Osteoblast (primary cell): ENCODE measurements around the gene LRRTM4. TPM values are rescaled to one million over a fixed set of nuclear protein-coding genes. Genes with fewer than 3 reads are reported as not detected.

Experiments
- DNase-seq: peaks from one replicate; pipeline ENCODE4 v3.0.0; 2011; ENCODE audit warnings: low spot score, mixed read lengths; ENCODE audit not compliant: insufficient read length; ENCODE audit errors: missing footprints
- H2AFZ ChIP-seq: 2 replicates; pipeline ENCODE4 v1.6.0; 2011; ENCODE audit warnings: mild to moderate bottlenecking, low read length
- H3K27ac ChIP-seq: 2 replicates; pipeline ENCODE4 v1.5.1; 2011; ENCODE audit warnings: mild to moderate bottlenecking, low read depth, low read length, moderate library complexity
- H3K27me3 ChIP-seq: 2 replicates; pipeline ENCODE4 v1.6.0; 2012; ENCODE audit warnings: mild to moderate bottlenecking, control low read depth, inconsistent platforms, low read length, moderate library complexity; ENCODE audit not compliant: insufficient read depth
- H3K36me3 ChIP-seq: 2 replicates; pipeline ENCODE4 v1.5.1; 2011; ENCODE audit warnings: mild to moderate bottlenecking, low read length, control low read depth, moderate library complexity; ENCODE audit not compliant: insufficient read depth
- H3K4me1 ChIP-seq: 2 replicates; pipeline ENCODE4 v1.5.1; 2011; ENCODE audit warnings: mild to moderate bottlenecking, low read length, control low read depth, moderate library complexity; ENCODE audit not compliant: insufficient read depth
- H3K4me2 ChIP-seq: 2 replicates; pipeline ENCODE4 v1.6.0; 2011; ENCODE audit warnings: mild to moderate bottlenecking, low read length; ENCODE audit not compliant: insufficient read depth
- H3K4me3 ChIP-seq: fragments of 200-600 bp; sonication (generic); 3 replicates; pipeline ENCODE4 v1.5.1; 2012; ENCODE audit warnings: mild to moderate bottlenecking, low read length, inconsistent platforms; ENCODE audit not compliant: insufficient read depth
- H3K79me2 ChIP-seq: 2 replicates; pipeline ENCODE4 v1.6.0; 2012; ENCODE audit warnings: mild to moderate bottlenecking, low read length, control low read depth, inconsistent platforms; ENCODE audit not compliant: insufficient read depth
- H3K9me3 ChIP-seq: 2 replicates; pipeline ENCODE4 v1.5.1; 2011; ENCODE audit warnings: low read depth, low read length, control low read depth
- H4K20me1 ChIP-seq: 2 replicates; pipeline ENCODE4 v1.6.0; 2012; ENCODE audit warnings: mild to moderate bottlenecking, low read length, control low read depth; ENCODE audit not compliant: insufficient read depth
- total RNA-seq: library from RNA; depleted of rRNA; stranded (reverse); fragments of >200 nt; gene quantifications from 2 replicates; pipeline ENCODE4 v1.2.3, GENCODE V29; 2012
- TF ChIP-seq, protein P1 (sequence below): IDR thresholded peaks from 2 replicates; pipeline ENCODE4 v1.5.1; 2011; ENCODE audit warnings: mild to moderate bottlenecking, low read depth, low read length, moderate library complexity; ENCODE audit errors: extremely low read depth

Gene LRRTM4
- total RNA-seq, 1 donor: not detected

DNA sequence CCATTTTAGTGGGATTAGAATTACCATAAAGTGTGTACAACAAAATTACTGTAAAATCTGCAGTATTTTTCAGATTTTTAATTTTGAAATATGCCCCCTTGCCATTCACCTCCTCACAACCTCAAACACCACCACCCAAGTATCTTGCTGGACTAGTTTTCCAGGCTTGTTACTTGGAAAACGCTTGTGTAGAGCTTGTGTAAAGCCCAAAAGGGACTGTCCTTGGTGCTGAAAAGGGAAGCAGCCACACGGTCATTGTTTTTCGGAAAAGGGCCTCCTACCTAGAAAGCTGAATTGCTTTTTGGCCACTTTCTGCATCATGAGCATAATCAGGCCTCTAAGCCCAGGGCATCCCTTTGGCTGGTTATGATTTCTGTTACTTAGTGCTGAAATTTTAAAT lies 563.4 kb downstream of the LRRTM4 start:
- H4K20me1 ChIP-seq: no peaks in the 10 kb centered on the region
- H3K36me3 ChIP-seq: no peaks in the 10 kb centered on the region
- H3K4me1 ChIP-seq: no peaks in the 10 kb centered on the region
- no peaks in the 10 kb centered on the region for H3K9me3 ChIP-seq
- no peaks in the 10 kb centered on the region for H3K27me3 ChIP-seq
- no peak overlapping the region for H3K27ac ChIP-seq
- no peak overlapping the region for H3K4me3 ChIP-seq
- TF ChIP-seq, protein P1, sequence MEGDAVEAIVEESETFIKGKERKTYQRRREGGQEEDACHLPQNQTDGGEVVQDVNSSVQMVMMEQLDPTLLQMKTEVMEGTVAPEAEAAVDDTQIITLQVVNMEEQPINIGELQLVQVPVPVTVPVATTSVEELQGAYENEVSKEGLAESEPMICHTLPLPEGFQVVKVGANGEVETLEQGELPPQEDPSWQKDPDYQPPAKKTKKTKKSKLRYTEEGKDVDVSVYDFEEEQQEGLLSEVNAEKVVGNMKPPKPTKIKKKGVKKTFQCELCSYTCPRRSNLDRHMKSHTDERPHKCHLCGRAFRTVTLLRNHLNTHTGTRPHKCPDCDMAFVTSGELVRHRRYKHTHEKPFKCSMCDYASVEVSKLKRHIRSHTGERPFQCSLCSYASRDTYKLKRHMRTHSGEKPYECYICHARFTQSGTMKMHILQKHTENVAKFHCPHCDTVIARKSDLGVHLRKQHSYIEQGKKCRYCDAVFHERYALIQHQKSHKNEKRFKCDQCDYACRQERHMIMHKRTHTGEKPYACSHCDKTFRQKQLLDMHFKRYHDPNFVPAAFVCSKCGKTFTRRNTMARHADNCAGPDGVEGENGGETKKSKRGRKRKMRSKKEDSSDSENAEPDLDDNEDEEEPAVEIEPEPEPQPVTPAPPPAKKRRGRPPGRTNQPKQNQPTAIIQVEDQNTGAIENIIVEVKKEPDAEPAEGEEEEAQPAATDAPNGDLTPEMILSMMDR: no peak
- no peak overlapping the region for H2AFZ ChIP-seq
- DNase-seq: no peak
- H3K79me2 ChIP-seq: no peaks in the 10 kb centered on the region
- no peak overlapping the region for H3K4me2 ChIP-seq

DNA sequence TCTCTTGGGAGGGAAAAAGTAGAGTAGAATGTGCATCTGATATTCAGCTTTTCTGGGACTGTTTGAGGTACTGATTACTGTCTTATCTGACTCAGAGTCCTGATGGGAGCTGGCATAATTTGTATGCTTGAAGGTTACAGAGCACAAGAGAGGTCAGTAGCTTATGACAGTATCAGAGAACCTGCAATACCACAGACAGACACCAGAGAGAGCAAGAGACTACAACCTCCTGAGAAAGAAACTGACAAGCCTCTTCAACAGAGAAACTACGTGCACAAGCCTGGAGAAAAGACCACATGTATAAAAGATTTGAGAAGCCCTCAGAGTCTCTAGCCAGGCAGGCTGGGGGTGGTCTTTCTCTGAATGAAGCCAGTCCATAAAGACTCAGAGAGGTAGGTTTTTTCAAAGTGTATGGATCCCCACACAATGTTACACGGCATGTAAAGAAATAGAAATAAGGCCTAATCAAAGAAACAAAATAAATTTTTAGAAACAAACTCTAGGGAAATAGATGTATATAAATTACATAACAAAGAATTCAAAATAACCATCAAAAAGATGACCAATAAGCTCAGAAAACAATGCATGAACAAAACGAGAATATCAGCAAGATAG lies 568.3 kb downstream of the LRRTM4 start:
- Histone ChIP-seq H3K4me2 (no peak overlapping the region), H3K9me3 (no peaks in the 10 kb centered on the region), H4K20me1 (no peaks in the 10 kb centered on the region), H3K36me3 (no peaks in the 10 kb centered on the region), H3K4me3 (no peak overlapping the region), H2AFZ (no peak overlapping the region), H3K79me2 (no peaks in the 10 kb centered on the region), H3K27me3 (no peaks in the 10 kb centered on the region), H3K27ac (no peak overlapping the region), H3K4me1 (no peaks in the 10 kb centered on the region)
- TF ChIP-seq, protein P1: no peak
- DNase-seq: no peak

DNA sequence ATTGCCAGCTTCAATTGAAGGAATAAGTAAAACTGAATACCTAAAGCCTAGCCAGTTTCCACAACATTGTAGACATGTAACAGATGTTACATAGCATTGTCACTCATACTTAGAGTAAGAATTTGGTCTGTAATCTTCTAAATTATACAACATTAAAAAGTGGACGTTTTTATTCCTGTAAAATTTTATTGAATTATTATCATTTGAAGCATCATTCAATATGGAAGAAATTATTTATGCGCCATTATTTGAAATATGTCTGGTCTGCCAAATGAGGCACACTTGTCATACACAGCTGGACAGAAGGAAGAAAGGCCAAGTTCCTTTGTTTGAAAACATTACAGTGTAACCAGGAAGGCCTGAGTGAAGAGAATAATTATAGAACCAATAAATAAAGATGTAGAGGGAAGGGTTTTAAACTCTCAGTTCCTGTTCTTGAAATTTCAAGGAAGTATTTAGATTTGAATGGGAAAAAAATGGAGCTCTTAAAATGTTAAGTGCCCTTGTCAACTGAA lies 575.5 kb downstream of the LRRTM4 start:
- Histone ChIP-seq H3K79me2 (no peaks in the 10 kb centered on the region), H3K4me2 (no peak overlapping the region), H3K27ac (no peak overlapping the region), H3K36me3 (no peaks in the 10 kb centered on the region), H3K27me3 (no peaks in the 10 kb centered on the region), H3K9me3 (no peaks in the 10 kb centered on the region), H4K20me1 (no peaks in the 10 kb centered on the region), H2AFZ (no peak overlapping the region), H3K4me3 (no peak overlapping the region), H3K4me1 (no peaks in the 10 kb centered on the region)
- DNase-seq: no peak
- TF ChIP-seq, protein P1: no peak

DNA sequence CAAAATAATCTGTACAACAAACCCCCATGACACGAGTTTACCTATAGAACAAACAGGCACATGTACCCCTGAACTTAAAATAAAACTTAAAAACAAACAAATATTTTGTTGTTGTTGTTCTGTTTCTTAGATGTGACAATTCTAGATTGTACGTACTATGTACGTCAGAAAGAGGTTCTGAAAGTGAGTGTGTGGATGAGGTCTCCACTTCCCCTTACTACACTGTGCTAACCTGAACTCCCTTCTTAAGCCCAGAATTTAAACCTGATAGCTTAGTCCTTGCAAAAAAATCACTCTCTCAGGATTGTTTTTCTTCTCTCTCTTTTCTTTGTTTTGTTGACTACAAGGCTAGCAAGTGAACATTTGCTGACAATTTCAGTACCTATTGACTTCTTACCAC lies 581.6 kb downstream of the LRRTM4 start:
- H3K9me3 ChIP-seq: no peaks in the 10 kb centered on the region
- H3K27me3 ChIP-seq: no peaks in the 10 kb centered on the region
- no peak overlapping the region for H2AFZ ChIP-seq
- H3K36me3 ChIP-seq: no peaks in the 10 kb centered on the region
- no peaks in the 10 kb centered on the region for H4K20me1 ChIP-seq
- no peak overlapping the region for H3K27ac ChIP-seq
- TF ChIP-seq, protein P1: no peak
- H3K4me1 ChIP-seq: no peaks in the 10 kb centered on the region
- DNase-seq: no peak
- no peak overlapping the region for H3K4me2 ChIP-seq
- no peak overlapping the region for H3K4me3 ChIP-seq
- H3K79me2 ChIP-seq: no peaks in the 10 kb centered on the region
